Posterior cingulate gyrus (tissue), 11 donors: ENCODE measurements around the gene PGRMC2.

Experiments used
- DNase-seq, 10 donors: peaks; one replicate each; pipeline versions ENCODE4 v3.0.0 to v3.0.0-alpha.2; 2020 to 2021; ENCODE audit warnings: mixed read lengths in 3 of 10
- intact Hi-C: fragments of 100-400 bp; cut with DNase I; formaldehyde crosslinking; loops from one replicate; pipeline ENCODE4 v1.15.1; 2023

Gene PGRMC2

DNA sequence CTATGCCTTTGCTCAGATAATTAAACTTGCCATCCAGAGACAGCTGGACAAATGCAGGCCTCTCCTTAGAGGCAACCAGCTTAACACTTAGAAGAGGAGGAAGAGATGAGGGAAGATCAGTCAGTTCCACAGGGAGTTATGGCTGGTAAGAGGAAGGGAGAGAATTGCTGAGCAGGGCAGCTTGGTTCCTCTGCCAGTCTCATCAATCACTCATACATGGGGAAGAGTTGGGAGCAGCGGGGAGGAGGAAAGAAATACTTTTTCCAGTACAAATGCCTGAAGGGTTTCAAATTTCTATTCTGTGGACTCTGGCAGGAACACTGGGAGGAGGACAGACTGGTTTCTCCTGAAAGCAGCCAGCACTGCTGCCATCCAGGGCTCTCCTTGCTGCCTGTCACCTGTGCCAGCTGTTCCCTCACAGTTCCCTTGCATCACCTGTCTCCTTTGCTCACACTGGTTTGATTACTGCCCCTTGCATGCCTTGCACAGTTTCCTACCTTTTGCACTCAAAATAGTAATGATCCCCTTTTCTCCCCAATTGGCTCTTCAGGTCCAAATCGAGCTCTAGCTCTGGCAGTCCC is 59.5 kb downstream of the PGRMC2 start:
- DNase-seq = no peak
- intact Hi-C loops = no loop called here

DNA sequence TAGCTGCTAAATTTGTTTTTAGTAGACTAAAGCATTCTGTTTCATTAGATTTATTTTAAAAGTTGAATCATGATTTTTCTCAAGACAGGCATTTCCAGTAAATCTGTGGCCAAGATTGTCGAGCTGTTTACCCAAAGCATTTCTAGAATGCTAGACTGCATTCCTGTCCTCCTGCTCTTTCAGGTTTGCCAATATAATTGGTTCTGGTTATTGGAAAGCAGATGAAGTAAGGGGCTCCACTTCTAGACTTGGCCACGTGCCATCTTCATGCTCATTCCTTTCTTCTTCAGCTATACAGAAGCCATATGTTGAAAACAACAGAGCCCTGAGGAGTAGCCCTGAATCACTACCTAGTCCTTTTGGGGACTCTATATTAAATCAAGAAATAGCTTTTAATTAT is 62.5 kb downstream of the PGRMC2 start:
- intact Hi-C loops = no loop called here
- no peak for DNase-seq

DNA sequence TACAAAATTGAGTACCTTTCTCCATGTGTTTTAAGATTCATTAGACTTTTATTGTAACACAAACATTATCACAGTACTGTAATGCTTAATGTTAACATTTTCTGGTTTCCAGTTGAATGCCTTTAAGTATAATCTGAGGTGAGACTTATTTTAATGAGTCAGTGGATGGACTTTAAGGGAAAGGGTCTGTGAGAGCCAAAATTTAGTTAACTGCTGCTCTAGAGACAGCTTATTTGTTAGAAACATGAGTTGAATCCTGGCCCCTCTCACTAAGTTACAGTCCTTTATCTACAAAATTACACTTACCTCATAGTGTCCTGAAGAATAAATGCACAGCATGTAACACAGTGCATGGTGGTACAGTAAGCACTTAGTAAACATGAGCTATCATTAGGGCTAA is 66.0 kb downstream of the PGRMC2 start:
- no peak for DNase-seq
- intact Hi-C loops = no loop called here

DNA sequence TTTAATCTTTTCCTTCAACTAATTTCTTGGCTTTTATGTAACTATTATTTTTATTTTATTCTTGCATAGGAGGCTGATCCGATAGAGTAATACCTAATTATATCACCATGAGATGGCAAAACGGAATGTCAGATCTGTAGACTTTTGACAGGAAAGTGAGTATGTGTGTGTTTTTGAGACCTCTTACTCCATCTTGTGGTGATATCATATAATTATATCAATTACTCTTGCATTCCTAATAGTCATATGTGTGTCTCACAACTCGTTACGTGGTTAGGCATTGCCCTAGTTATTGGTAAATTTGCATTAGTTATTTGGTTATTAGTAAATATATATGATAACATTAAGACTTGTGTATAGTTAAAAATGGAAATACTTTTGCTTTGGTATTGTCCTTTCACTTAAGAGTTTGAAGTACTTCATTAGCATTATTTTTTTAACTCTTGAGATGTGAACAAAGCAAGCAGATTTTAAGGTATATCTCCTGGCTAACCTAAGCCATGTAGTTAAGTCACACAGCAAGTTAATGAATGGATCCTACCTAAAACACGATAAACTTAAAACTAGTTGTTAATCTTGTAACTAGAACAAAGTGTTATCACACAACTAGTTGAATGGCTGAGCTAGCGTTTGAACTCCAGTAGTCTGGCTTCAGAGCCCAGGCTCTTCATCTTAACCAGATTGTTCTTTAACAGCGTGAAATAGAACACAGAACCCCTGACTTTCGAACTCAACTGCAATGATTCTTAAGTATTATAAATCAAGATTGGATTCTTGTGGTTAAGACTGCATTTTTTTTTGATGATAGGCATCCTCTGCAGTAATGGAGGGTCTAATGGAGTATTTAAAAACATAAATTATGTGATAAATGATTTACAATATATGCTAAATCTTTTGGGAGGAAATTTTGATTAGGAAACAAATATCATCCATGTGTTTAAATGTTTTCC is 67.1 kb downstream of the PGRMC2 start:
- intact Hi-C loops = no loop called here
- no peak for DNase-seq
